ENCODE results near the gene RNF26. TPM values are rescaled to one million over a fixed set of nuclear protein-coding genes. Genes with fewer than 3 reads are reported as not detected.

The RNF26 gene
- total RNA-seq, 1 experiment from 2014 or later = 90.6 TPM

DNA sequence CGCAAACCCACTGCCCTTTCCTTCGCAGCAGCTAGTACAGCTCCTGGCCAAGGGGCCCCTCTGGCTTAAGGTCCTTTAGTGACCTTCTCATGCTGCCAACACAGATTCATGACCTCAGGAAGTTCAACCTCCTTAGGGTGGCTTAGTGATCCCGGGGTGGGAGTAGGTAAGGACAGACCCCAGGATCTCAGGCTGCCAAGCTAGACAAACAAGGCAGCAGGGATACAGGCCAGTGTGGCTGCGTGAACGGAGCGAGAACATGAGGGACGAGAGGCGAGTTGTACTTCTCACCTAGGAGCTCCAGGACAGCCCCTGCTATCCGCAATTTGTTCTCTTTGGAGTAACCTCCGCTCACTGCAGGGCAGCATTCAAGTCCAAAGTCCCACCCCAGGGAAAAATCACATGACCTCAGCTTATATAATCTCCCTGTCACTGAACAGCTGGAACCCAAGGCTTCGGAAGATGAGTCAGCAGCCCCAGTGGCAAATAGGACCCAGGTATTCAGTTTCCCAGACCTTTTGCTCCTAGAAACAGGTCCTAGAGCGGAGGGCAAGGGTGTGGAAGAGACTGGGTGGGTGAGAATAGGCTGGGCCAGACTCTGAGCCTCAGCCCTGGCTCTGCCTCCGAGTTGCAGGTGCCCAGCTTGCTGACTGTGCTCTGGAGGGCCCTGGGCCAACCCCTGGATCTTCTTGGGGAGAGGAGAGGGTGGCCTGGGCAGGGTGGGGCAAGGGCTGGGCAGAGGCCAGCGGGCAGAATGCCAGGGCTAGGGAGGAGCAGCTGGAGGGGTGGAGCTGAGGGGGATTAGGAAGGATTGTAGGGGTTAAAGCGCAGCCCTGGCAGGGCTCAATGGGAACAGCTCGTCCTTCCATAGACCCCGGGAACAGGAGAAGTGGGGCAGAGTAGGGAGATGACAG, 34.1 kb downstream of the RNF26 start:
- ATAC-seq (no peak), DNase-seq (ENCODE audit: low spot score) (no peak)
- Mint-ChIP-seq H3K36me3 (peaks cover 2% of the 10 kb centered on the region; the same call in 1 of the 2 replicates), H3K27ac (no peak overlapping the region), H3K9me3 (no peaks in the 10 kb centered on the region), H3K27me3 (ENCODE audit: low read depth) (peaks cover 29% of the 10 kb centered on the region), H3K4me3 (no peak overlapping the region), H3K4me1 (peaks cover 43% of the 10 kb centered on the region)
- CTCF ChIA-PET = interaction anchor here (0.5 to 11.0 kb wide), 13 partner anchors 7 to 457 kb away, joined by 3 to 190 read pairs (median 4); partner anchors contain the start of genes C1QTNF5, CBL and USP2
- POLR2A ChIA-PET = interaction anchor here (0.6 kb wide), 1 partner anchor 239 kb away, joined by 3 read pairs; no protein-coding TSS in a partner anchor
- TF ChIP-seq GABPB1 (CRISPR knock-in tag; IDR thresholded peaks at IDR 0.05) = 0 out of 2 replicates have a peak, but pooled peaks have one; percentile 5
- no peak for TF ChIP-seq NFE2L1 (CRISPR knock-in tag; IDR thresholded peaks at IDR 0.05)
- TF ChIP-seq ZNF671 (CRISPR knock-in tag; IDR thresholded peaks at IDR 0.05) = no peak
- TF ChIP-seq IRF2 (CRISPR knock-in tag; IDR thresholded peaks at IDR 0.05; ENCODE audit: borderline replicate concordance, low read depth) = no peak

- ChIA-PET CTCF (interaction anchor here (0.7 to 11.0 kb wide), 11 partner anchors 9 to 163 kb away, joined by 3 to 190 read pairs (median 5); partner anchors contain the start of genes C1QTNF5, CBL and USP2), POLR2A (no interaction called here)
Observed at GRCh38 chr11:119369132-119369925, 35.0 kb downstream of the RNF26 start.

DNA sequence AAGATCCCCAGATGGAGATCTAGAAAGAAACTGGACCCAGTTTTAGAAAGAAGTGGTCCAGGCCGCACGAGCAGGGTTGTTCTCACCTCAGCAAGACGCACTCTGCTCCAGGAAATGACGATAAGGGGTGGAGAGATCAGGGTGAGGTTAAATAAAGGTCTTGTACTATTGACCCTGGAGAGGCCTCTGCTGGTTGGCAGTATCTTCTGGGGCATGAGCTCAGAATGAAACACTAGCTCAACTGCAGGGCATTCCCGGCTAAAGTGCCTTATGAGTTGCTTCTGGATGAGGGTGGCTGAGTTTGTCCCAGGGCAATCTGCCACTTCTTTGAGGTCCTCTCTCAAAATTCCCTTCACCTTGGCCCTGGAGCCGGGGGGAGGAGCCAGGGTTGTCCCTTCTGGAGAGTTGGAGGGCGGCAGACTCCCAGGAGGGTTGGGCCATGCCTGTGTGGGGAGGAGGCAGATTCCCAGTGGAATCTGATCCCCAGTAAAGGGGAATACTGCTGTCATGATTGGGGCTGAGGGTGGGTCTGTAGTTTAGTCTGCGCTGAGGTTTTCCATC, 36.2 kb downstream of the RNF26 start:
- H3K9me3 Mint-ChIP-seq = no peaks in the 10 kb centered on the region
- POLR2A ChIA-PET = interaction anchor here (0.8 kb wide), 1 partner anchor 9 kb away, joined by 4 read pairs; no protein-coding TSS in a partner anchor
- no peak overlapping the region for H3K27ac Mint-ChIP-seq
- no peak overlapping the region for H3K4me3 Mint-ChIP-seq
- DNase-seq (ENCODE audit: low spot score) (no peak), ATAC-seq (peak; percentile 11; the same call in 1 of the 2 replicates)
- peaks cover 54% of the 10 kb centered on the region for H3K4me1 Mint-ChIP-seq
- peaks cover 12% of the 10 kb centered on the region for H3K27me3 Mint-ChIP-seq (ENCODE audit: low read depth)
- H3K36me3 Mint-ChIP-seq = no peaks in the 10 kb centered on the region
- CTCF ChIA-PET = interaction anchor here (0.9 to 11.0 kb wide), 7 partner anchors 9 to 104 kb away, joined by 3 to 190 read pairs (median 5); partner anchors contain the start of genes C1QTNF5 and MCAM
- TF ChIP-seq NR1H2 (CRISPR knock-in tag; IDR thresholded peaks at IDR 0.05) = no peak
- TF ChIP-seq, protein P1, sequence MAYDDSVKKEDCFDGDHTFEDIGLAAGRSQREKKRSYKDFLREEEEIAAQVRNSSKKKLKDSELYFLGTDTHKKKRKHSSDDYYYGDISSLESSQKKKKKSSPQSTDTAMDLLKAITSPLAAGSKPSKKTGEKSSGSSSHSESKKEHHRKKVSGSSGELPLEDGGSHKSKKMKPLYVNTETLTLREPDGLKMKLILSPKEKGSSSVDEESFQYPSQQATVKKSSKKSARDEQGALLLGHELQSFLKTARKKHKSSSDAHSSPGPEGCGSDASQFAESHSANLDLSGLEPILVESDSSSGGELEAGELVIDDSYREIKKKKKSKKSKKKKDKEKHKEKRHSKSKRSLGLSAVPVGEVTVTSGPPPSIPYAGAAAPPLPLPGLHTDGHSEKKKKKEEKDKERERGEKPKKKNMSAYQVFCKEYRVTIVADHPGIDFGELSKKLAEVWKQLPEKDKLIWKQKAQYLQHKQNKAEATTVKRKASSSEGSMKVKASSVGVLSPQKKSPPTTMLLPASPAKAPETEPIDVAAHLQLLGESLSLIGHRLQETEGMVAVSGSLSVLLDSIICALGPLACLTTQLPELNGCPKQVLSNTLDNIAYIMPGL (CRISPR knock-in tag; IDR thresholded peaks at IDR 0.05) = no peak
- TF ChIP-seq STAT6 (CRISPR knock-in tag; conservative IDR thresholded peaks at IDR 0.05; ENCODE audit: low read depth) = no peak
- no peak for TF ChIP-seq MLX (CRISPR knock-in tag; IDR thresholded peaks at IDR 0.05)
- no peak for TF ChIP-seq GABPB1 (CRISPR knock-in tag; IDR thresholded peaks at IDR 0.05)
- no peak for TF ChIP-seq ELF4 (CRISPR knock-in tag; IDR thresholded peaks at IDR 0.05; ENCODE audit: low read depth)

More at GRCh38 chr11:119369132-119369925, 35.0 kb downstream of the RNF26 start:
- no peak for ATAC-seq
- Mint-ChIP-seq H3K36me3 (peaks cover 2% of the 10 kb centered on the region; the same call in 1 of the 2 replicates), H3K9me3 (no peaks in the 10 kb centered on the region), H3K4me3 (no peak overlapping the region), H3K27ac (no peak overlapping the region), H3K4me1 (peaks cover 49% of the 10 kb centered on the region), H3K27me3 (ENCODE audit: low read depth) (peaks cover 24% of the 10 kb centered on the region)
- no peak for DNase-seq (ENCODE audit: low spot score)
- TF ChIP-seq NR1H2 (CRISPR knock-in tag; IDR thresholded peaks at IDR 0.05) = no peak
